Measurements from ENCODE around the gene FMO2. TPM values are rescaled to one million over a fixed set of nuclear protein-coding genes. Genes with fewer than 3 reads are reported as not detected.

The FMO2 gene
- total RNA-seq, 4 donors from 2014 or later, result 3.8 to 23.1 (median 6.9) TPM

DNA sequence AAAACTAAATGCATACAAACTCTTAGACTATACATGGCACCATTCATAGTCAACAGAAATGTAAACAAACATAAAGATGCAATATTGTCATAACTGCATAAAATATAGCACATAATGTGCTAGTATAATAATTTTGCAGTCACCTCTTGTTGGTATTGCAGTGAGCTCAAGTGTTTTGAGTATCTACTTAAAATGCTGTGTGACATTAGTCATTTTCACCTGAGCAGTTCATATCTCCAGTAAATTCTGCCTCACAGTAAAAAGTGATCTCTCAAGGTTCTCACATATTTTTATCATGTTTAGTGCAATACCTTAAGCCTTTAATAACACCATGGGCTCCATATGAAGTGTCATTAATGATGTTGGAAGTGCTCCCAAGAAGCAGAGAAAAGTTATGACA is 29.6 kb upstream of the FMO2 start:
- Histone ChIP-seq H3K27me3 (no peaks in the 10 kb centered on the region), H3K4me1 (no peaks in the 10 kb centered on the region), H3K9me3 (no peaks in the 10 kb centered on the region), H3K4me3 (no peak overlapping the region), H3K27ac (no peak overlapping the region), H3K36me3 (no peaks in the 10 kb centered on the region)
- TF ChIP-seq POLR2A (IDR thresholded peaks at IDR 0.05) (no peak), POLR2AphosphoS5 (IDR thresholded peaks at IDR 0.05) (no peak), EP300 (IDR thresholded peaks at IDR 0.05) (no peak)
- TF ChIP-seq, protein P1, sequence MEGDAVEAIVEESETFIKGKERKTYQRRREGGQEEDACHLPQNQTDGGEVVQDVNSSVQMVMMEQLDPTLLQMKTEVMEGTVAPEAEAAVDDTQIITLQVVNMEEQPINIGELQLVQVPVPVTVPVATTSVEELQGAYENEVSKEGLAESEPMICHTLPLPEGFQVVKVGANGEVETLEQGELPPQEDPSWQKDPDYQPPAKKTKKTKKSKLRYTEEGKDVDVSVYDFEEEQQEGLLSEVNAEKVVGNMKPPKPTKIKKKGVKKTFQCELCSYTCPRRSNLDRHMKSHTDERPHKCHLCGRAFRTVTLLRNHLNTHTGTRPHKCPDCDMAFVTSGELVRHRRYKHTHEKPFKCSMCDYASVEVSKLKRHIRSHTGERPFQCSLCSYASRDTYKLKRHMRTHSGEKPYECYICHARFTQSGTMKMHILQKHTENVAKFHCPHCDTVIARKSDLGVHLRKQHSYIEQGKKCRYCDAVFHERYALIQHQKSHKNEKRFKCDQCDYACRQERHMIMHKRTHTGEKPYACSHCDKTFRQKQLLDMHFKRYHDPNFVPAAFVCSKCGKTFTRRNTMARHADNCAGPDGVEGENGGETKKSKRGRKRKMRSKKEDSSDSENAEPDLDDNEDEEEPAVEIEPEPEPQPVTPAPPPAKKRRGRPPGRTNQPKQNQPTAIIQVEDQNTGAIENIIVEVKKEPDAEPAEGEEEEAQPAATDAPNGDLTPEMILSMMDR (IDR thresholded peaks at IDR 0.05), result no peak
- DNase-seq (ENCODE audit: low spot score in 2 of 2), result no peak

DNA sequence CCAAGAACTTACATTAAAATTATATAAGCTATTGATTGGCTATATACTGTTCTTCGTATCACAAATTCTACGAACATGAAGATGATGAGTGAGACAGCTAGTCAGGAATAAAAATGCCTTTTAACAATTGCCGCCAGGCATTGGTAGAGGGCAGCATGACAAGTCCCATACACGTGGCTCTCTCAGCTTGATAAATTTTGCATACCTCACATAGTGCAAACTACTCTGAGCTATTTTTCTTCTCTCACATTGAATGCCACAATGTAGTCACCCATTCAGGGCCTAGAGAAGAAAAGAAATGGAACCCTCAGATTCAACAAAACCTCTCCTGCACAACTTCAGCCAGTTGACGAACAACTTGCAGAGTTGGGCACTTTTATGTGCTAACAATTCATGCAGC is 27.0 kb upstream of the FMO2 start:
- Histone ChIP-seq H3K4me3 (no peak overlapping the region), H3K4me1 (no peaks in the 10 kb centered on the region), H3K27ac (no peak overlapping the region), H3K36me3 (no peaks in the 10 kb centered on the region), H3K9me3 (no peaks in the 10 kb centered on the region), H3K27me3 (no peaks in the 10 kb centered on the region)
- WGBS, result 85% methylated on average over 5 of the region's 5 CpGs
- TF ChIP-seq, protein P1 (IDR thresholded peaks at IDR 0.05), result no peak
- TF ChIP-seq EP300 (IDR thresholded peaks at IDR 0.05), result no peak
- no peak for TF ChIP-seq POLR2A (IDR thresholded peaks at IDR 0.05)
- no peak for TF ChIP-seq POLR2AphosphoS5 (IDR thresholded peaks at IDR 0.05)
- DNase-seq (ENCODE audit: low spot score in 2 of 2), result no peak

DNA sequence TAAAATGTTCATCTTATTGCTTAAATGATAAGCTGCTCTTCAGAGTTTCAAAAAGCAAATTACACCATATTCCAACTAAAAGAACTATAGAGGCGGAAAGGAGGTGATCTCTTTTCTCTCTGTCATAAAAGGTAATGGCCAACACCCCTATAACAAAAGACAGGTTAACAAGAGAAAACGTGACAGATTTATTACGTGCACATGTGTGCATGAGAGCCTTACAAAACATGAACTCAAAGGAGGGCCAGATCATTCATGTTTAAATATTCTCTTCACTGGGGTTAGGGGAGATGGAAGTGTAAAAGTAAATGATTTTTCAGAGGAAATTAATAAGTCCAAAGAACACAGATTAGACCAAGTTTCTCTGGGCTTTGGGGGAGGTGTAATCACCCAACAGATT is 26.5 kb upstream of the FMO2 start:
- WGBS, result 86% methylated on average over 3 of the region's 3 CpGs
- Histone ChIP-seq H3K4me1 (no peaks in the 10 kb centered on the region), H3K27me3 (no peaks in the 10 kb centered on the region), H3K4me3 (no peak overlapping the region), H3K36me3 (no peaks in the 10 kb centered on the region), H3K9me3 (no peaks in the 10 kb centered on the region), H3K27ac (no peak overlapping the region)
- no peak for DNase-seq (ENCODE audit: low spot score in 2 of 2)
- TF ChIP-seq, protein P1 (IDR thresholded peaks at IDR 0.05), result no peak
- TF ChIP-seq POLR2AphosphoS5 (IDR thresholded peaks at IDR 0.05), result no peak
- TF ChIP-seq POLR2A (IDR thresholded peaks at IDR 0.05), result no peak
- TF ChIP-seq EP300 (IDR thresholded peaks at IDR 0.05), result no peak

DNA sequence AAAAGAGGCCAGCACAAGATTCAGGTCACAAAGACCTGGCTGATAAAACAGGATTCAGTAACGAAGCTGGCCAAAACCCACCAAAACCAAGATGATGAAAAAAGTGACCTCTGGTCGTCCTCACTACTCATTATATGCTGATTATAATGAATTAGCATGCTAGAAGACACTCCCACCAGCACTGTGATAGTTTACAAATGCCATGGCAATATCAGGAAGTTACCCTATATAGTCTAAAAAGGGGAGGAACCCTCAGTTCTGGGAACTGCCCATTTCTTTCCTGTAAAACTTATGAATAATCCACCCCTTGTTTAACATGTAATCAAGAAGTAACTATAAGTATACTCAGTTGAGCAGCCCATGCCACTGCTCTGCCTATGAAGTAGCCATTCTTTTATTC is 26.0 kb upstream of the FMO2 start:
- Histone ChIP-seq H3K4me3 (no peak overlapping the region), H3K9me3 (no peaks in the 10 kb centered on the region), H3K27me3 (no peaks in the 10 kb centered on the region), H3K27ac (no peak overlapping the region), H3K4me1 (no peaks in the 10 kb centered on the region), H3K36me3 (no peaks in the 10 kb centered on the region)
- TF ChIP-seq, protein P1 (IDR thresholded peaks at IDR 0.05), result no peak
- TF ChIP-seq POLR2AphosphoS5 (IDR thresholded peaks at IDR 0.05), result no peak
- no peak for DNase-seq (ENCODE audit: low spot score in 2 of 2)
- 72% methylated on average over 2 of the region's 2 CpGs for WGBS

DNA sequence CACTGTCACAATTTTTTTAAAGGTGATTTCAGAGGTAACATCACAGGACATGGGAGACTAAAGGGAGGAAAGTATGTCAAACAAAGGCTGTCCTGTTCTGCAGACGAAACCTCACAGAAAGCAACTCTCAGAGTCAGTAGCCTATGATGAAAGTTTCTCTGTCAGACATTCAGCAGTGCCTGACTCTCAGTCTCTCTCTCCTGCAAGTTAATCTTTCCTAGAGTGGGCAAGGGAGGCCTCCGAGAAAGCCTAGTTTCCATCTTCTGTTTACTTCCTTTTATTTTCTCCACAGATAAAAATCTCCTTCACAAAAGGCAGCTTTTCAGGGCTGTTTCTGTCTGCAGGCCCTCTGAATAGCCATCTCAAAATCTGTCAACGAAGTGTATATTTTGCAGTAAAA is 24.9 kb upstream of the FMO2 start:
- Histone ChIP-seq H3K27ac (no peak overlapping the region), H3K27me3 (no peaks in the 10 kb centered on the region), H3K4me1 (no peaks in the 10 kb centered on the region), H3K9me3 (no peaks in the 10 kb centered on the region), H3K36me3 (no peaks in the 10 kb centered on the region), H3K4me3 (no peak overlapping the region)
- TF ChIP-seq POLR2A (IDR thresholded peaks at IDR 0.05) (no peak), POLR2AphosphoS5 (IDR thresholded peaks at IDR 0.05) (no peak), EP300 (IDR thresholded peaks at IDR 0.05) (no peak)
- TF ChIP-seq, protein P1 (IDR thresholded peaks at IDR 0.05), result no peak
- no peak for DNase-seq (ENCODE audit: low spot score in 2 of 2)
- WGBS, result 72% methylated on average over 3 of the region's 3 CpGs
